ENCODE measurements around the gene ZFYVE28. TPM values are rescaled to one million over a fixed set of nuclear protein-coding genes. Genes with fewer than 3 reads are reported as not detected.
"Not testable (repeated sequence)": the region's sequence is repeated elsewhere in the genome, so short reads cannot be mapped to it uniquely, and the experiment has no call there.

Gene ZFYVE28
- total RNA-seq, 2 experiments from 2014 or later: 6.1 to 6.3 TPM

- no peak for DNase-seq
- POLR2A ChIA-PET: interaction anchor here (1.1 to 1.3 kb wide), 2 partner anchors 21 to 231 kb away, joined by 3 to 4 read pairs; partner anchors contain the start of gene RNF4
- no peak for ATAC-seq
- Mint-ChIP-seq H3K9me3 (ENCODE audit: insufficient read depth) (no peaks in the 10 kb centered on the region), H3K27ac (peak overlapping the region; percentile 51), H3K27me3 (ENCODE audit: low read depth) (no peaks in the 10 kb centered on the region), H3K4me3 (no peak overlapping the region), H3K4me1 (ENCODE audit: low read depth) (peaks cover 49% of the 10 kb centered on the region), H3K36me3 (ENCODE audit: low read depth) (peaks cover 67% of the 10 kb centered on the region)
- CTCF ChIA-PET: interaction anchor here (1.3 to 2.6 kb wide), 4 partner anchors 10 to 176 kb away, joined by 3 to 18 read pairs (median 4); no protein-coding TSS in a partner anchor
Measured at GRCh38 chr4:2236944-2237666, 181.3 kb downstream of the ZFYVE28 start.

DNA sequence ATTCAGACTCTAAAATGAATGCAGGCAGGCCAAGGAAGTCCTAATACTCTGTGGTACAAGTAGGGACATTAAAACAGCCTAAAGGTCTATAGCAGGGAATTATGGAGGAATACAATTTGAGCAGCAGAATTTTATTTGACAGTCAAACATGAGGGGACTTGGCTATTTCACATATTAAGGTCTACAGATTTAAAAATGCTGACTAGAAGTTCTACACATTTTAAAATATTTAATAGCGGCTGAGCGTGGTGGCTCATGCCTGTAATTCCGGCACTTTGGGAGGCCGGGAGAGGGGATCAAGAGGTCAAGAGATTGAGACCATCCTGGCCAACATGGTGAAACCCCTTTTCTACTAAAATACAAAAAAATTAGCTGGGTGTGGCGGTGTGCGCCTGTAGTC lies 187.4 kb downstream of the ZFYVE28 start:
- Mint-ChIP-seq H3K9me3 (ENCODE audit: insufficient read depth) (no peaks in the 10 kb centered on the region), H3K27me3 (ENCODE audit: low read depth) (no peaks in the 10 kb centered on the region), H3K27ac (no peak overlapping the region), H3K4me3 (no peak overlapping the region), H3K4me1 (ENCODE audit: low read depth) (peaks cover 20% of the 10 kb centered on the region), H3K36me3 (ENCODE audit: low read depth) (peaks cover 47% of the 10 kb centered on the region)
- no peak for ATAC-seq
- POLR2A ChIA-PET: no interaction called here
- CTCF ChIA-PET: interaction anchor here (1.2 to 3.5 kb wide), 3 partner anchors 8 to 123 kb away, joined by 3 to 24 read pairs (median 4); no protein-coding TSS in a partner anchor
- DNase-seq: no peak

GRCh38 chr4:2226261-2226660 lies 192.2 kb downstream of the ZFYVE28 start:
- CTCF ChIA-PET: interaction anchor here (1.8 kb wide), 1 partner anchor 14 kb away, joined by 7 read pairs; no protein-coding TSS in a partner anchor

GRCh38 chr4:2222838-2223237 lies 195.6 kb downstream of the ZFYVE28 start:
- H3K4me1 Mint-ChIP-seq (ENCODE audit: low read depth): peaks cover 13% of the 10 kb centered on the region
- peaks cover 7% of the 10 kb centered on the region for H3K36me3 Mint-ChIP-seq (ENCODE audit: low read depth)

More at GRCh38 chr4:2226261-2226660, 192.2 kb downstream of the ZFYVE28 start:
- POLR2A ChIA-PET: interaction anchor here (0.7 kb wide), 1 partner anchor 327 kb away, joined by 3 read pairs; no protein-coding TSS in a partner anchor
- no peak overlapping the region for H3K4me3 Mint-ChIP-seq
- ATAC-seq (no peak), DNase-seq (no peak)
- no peak overlapping the region for H3K27ac Mint-ChIP-seq
- H3K36me3 Mint-ChIP-seq (ENCODE audit: low read depth): peaks cover 20% of the 10 kb centered on the region
- peaks cover 11% of the 10 kb centered on the region for H3K4me1 Mint-ChIP-seq (ENCODE audit: low read depth)
- H3K9me3 Mint-ChIP-seq (ENCODE audit: insufficient read depth): no peaks in the 10 kb centered on the region
- no peaks in the 10 kb centered on the region for H3K27me3 Mint-ChIP-seq (ENCODE audit: low read depth)

GRCh38 chr4:2221378-2221777 lies 197.1 kb downstream of the ZFYVE28 start:
- H3K9me3 Mint-ChIP-seq (ENCODE audit: insufficient read depth); H3K36me3 Mint-ChIP-seq (ENCODE audit: low read depth); ATAC-seq; H3K4me3 Mint-ChIP-seq; H3K27ac Mint-ChIP-seq; H3K27me3 Mint-ChIP-seq (ENCODE audit: low read depth); POLR2A ChIA-PET; DNase-seq: not testable (repeated sequence)
- peaks cover 12% of the 10 kb centered on the region for H3K4me1 Mint-ChIP-seq (ENCODE audit: low read depth)
- CTCF ChIA-PET: interaction anchor here (1.0 to 5.5 kb wide), 12 partner anchors 9 to 264 kb away, joined by 4 to 43 read pairs (median 14); partner anchors contain the start of genes CFAP99, HAUS3, POLN and RNF4

More at GRCh38 chr4:2222838-2223237, 195.6 kb downstream of the ZFYVE28 start:
- Mint-ChIP-seq H3K4me3 (no peak overlapping the region), H3K9me3 (ENCODE audit: insufficient read depth) (no peaks in the 10 kb centered on the region), H3K27me3 (ENCODE audit: low read depth) (no peaks in the 10 kb centered on the region), H3K27ac (no peak overlapping the region)
- ATAC-seq: no peak
- no peak for DNase-seq
- POLR2A ChIA-PET: no interaction called here
- CTCF ChIA-PET: interaction anchor here (1.2 to 5.5 kb wide), 2 partner anchors 17 to 131 kb away, joined by 3 to 43 read pairs; partner anchors contain the start of genes HAUS3 and POLN

- POLR2A ChIA-PET: interaction anchor here (0.8 to 1.1 kb wide), 4 partner anchors 21 to 249 kb away, joined by 3 to 6 read pairs (median 4); partner anchors contain the start of genes HAUS3, POLN and RNF4
- peaks cover 4% of the 10 kb centered on the region for H3K36me3 Mint-ChIP-seq (ENCODE audit: low read depth)
- H3K27ac Mint-ChIP-seq: no peak overlapping the region
- no peaks in the 10 kb centered on the region for H3K27me3 Mint-ChIP-seq (ENCODE audit: low read depth)
- H3K4me1 Mint-ChIP-seq (ENCODE audit: low read depth): peaks cover 12% of the 10 kb centered on the region
- DNase-seq: peak; percentile 85
- H3K4me3 Mint-ChIP-seq: no peak overlapping the region
- ATAC-seq: peak; percentile 90
- H3K9me3 Mint-ChIP-seq (ENCODE audit: insufficient read depth): no peaks in the 10 kb centered on the region
- CTCF ChIA-PET: interaction anchor here (0.6 to 5.5 kb wide), 37 partner anchors 8 to 477 kb away, joined by 3 to 43 read pairs (median 6); partner anchors contain the start of genes CFAP99, HAUS3, MXD4 and POLN
Measured at GRCh38 chr4:2220016-2220630, 198.3 kb downstream of the ZFYVE28 start.

Other genes with a start within 250 kb of the ZFYVE28 start
- gene HAUS3, start 176.5 kb downstream of the ZFYVE28 start, total RNA-seq: 10 to 100 TPM; 22.0 to 25.8 TPM
- 1 to 10 TPM; 2.4 to 2.5 TPM for gene POLN, start 176.5 kb downstream of the ZFYVE28 start, total RNA-seq
- gene MXD4, start 156.5 kb downstream of the ZFYVE28 start, total RNA-seq: 1 to 10 TPM; 5.9 to 6.9 TPM
- gene CFAP99, start 310 bp upstream of the ZFYVE28 start, total RNA-seq: not detected
- 100 to 1,000 TPM; 105 to 118 TPM for gene RNF4, start 50.5 kb upstream of the ZFYVE28 start, total RNA-seq
- gene FAM193A, start 118.0 kb upstream of the ZFYVE28 start, total RNA-seq: 10 to 100 TPM; 31.9 to 33.0 TPM

Measured in activated CD8-positive, alpha-beta T cell treated with anti-CD3 and anti-CD28 coated beads, Interleukin-2, amount 10 ng/mL, durations not matched to agents 7 days and 5 days (primary cell).